Measurements from ENCODE around the gene BABAM2.

The BABAM2 gene

DNA sequence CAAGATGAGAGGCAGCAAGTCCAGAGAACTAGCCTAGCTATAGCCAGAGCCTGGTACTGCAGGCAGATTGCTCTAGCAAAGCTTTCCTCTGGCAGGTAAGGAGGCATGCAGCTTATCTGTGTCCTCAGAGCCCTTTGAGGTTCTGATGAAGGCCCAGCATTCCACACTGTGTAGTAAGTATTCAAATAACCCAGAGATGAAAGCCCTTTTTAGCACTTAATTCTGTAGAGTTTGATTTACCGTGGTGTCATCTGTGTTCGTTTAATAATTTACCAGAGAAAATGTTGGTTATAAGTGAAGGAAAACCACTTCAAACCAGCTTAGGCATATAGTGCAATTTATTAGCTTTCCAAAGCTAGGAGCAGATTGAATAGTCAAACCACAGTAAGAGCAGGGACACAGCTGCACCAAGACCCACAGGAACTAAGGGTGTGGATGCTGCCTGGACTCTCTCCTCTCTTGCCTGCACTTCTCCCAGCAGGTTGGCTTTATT is 226.6 kb downstream of the BABAM2 start:
- DNase-seq (ENCODE audit: extremely low spot score), result no peak
- ChIA-PET POLR2A (no interaction called here), CTCF (no interaction called here)
- no peak for TF ChIP-seq NFRKB (IDR thresholded peaks at IDR 0.05)
- no peak for TF ChIP-seq L3MBTL2 (conservative IDR thresholded peaks at IDR 0.05)
- no peak for TF ChIP-seq CTBP1 (IDR thresholded peaks at IDR 0.05; ENCODE audit: borderline replicate concordance)
- no peak for TF ChIP-seq SP1 (IDR thresholded peaks at IDR 0.05)
- no peak for TF ChIP-seq FOXM1 (IDR thresholded peaks at IDR 0.05; ENCODE audit: borderline replicate concordance)
- no peak for TF ChIP-seq BHLHE40 (IDR thresholded peaks at IDR 0.05; ENCODE audit: borderline replicate concordance)
- no peak for TF ChIP-seq FOXK2 (IDR thresholded peaks at IDR 0.05)
- no peak for TF ChIP-seq TARDBP (IDR thresholded peaks at IDR 0.05)
- TF ChIP-seq LEF1 (IDR thresholded peaks at IDR 0.05; ENCODE audit: borderline replicate concordance), result no peak
- TF ChIP-seq FOXA1 (IDR thresholded peaks at IDR 0.05), result no peak
- TF ChIP-seq SUZ12 (IDR thresholded peaks at IDR 0.05), result no peak
- TF ChIP-seq ZNF384 (IDR thresholded peaks at IDR 0.05), result no peak
- no peak for TF ChIP-seq ARNT (IDR thresholded peaks at IDR 0.05)
- no peak for TF ChIP-seq ELF4 (IDR thresholded peaks at IDR 0.05)
- TF ChIP-seq, protein P1, sequence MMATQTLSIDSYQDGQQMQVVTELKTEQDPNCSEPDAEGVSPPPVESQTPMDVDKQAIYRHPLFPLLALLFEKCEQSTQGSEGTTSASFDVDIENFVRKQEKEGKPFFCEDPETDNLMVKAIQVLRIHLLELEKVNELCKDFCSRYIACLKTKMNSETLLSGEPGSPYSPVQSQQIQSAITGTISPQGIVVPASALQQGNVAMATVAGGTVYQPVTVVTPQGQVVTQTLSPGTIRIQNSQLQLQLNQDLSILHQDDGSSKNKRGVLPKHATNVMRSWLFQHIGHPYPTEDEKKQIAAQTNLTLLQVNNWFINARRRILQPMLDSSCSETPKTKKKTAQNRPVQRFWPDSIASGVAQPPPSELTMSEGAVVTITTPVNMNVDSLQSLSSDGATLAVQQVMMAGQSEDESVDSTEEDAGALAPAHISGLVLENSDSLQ (IDR thresholded peaks at IDR 0.05), result no peak
- no peak for TF ChIP-seq HDGF (IDR thresholded peaks at IDR 0.05; ENCODE audit: borderline replicate concordance)

GRCh38 chr2:28119631-28120030 is 229.1 kb downstream of the BABAM2 start:
- ChIA-PET CTCF (no interaction called here), POLR2A (no interaction called here)
- TF ChIP-seq ARNT (IDR thresholded peaks at IDR 0.05) (no peak), LEF1 (IDR thresholded peaks at IDR 0.05; ENCODE audit: borderline replicate concordance) (no peak), ELF4 (IDR thresholded peaks at IDR 0.05) (no peak), FOXK2 (IDR thresholded peaks at IDR 0.05) (no peak), NFRKB (IDR thresholded peaks at IDR 0.05) (no peak), FOXA1 (IDR thresholded peaks at IDR 0.05) (no peak), FOXM1 (IDR thresholded peaks at IDR 0.05; ENCODE audit: borderline replicate concordance) (no peak)
- no peak for DNase-seq (ENCODE audit: extremely low spot score)

- ChIA-PET POLR2A (no interaction called here), CTCF (no interaction called here)
- no peak for DNase-seq (ENCODE audit: extremely low spot score)
- no peak for TF ChIP-seq LEF1 (IDR thresholded peaks at IDR 0.05; ENCODE audit: borderline replicate concordance)
- TF ChIP-seq CTBP1 (IDR thresholded peaks at IDR 0.05; ENCODE audit: borderline replicate concordance), result no peak
- TF ChIP-seq, protein P1 (IDR thresholded peaks at IDR 0.05), result no peak
- TF ChIP-seq FOXA1 (IDR thresholded peaks at IDR 0.05), result no peak
- TF ChIP-seq SP1 (IDR thresholded peaks at IDR 0.05), result no peak
Measured at GRCh38 chr2:28128281-28128950, 237.9 kb downstream of the BABAM2 start.

- DNase-seq (ENCODE audit: extremely low spot score), result no peak
- ChIA-PET CTCF (no interaction called here), POLR2A (no interaction called here)
- TF ChIP-seq FOXM1 (IDR thresholded peaks at IDR 0.05; ENCODE audit: borderline replicate concordance), result no peak
- TF ChIP-seq ARNT (IDR thresholded peaks at IDR 0.05), result no peak
- TF ChIP-seq CTBP1 (IDR thresholded peaks at IDR 0.05; ENCODE audit: borderline replicate concordance), result no peak
- TF ChIP-seq ZNF384 (IDR thresholded peaks at IDR 0.05), result no peak
- TF ChIP-seq ELF4 (IDR thresholded peaks at IDR 0.05), result no peak
- TF ChIP-seq, protein P1 (IDR thresholded peaks at IDR 0.05), result no peak
- TF ChIP-seq FOXK2 (IDR thresholded peaks at IDR 0.05), result no peak
- TF ChIP-seq FOXA1 (IDR thresholded peaks at IDR 0.05), result no peak
- TF ChIP-seq BHLHE40 (IDR thresholded peaks at IDR 0.05; ENCODE audit: borderline replicate concordance), result no peak
- TF ChIP-seq L3MBTL2 (conservative IDR thresholded peaks at IDR 0.05), result no peak
- TF ChIP-seq NFRKB (IDR thresholded peaks at IDR 0.05), result no peak
- no peak for TF ChIP-seq SP1 (IDR thresholded peaks at IDR 0.05)
- TF ChIP-seq LEF1 (IDR thresholded peaks at IDR 0.05; ENCODE audit: borderline replicate concordance), result no peak
Measured at GRCh38 chr2:28129955-28130695, 239.6 kb downstream of the BABAM2 start.

GRCh38 chr2:28133778-28134177 is 243.2 kb downstream of the BABAM2 start:
- CTCF ChIA-PET, result no interaction called here
- TF ChIP-seq FOXK2 (IDR thresholded peaks at IDR 0.05), result no peak
- no peak for TF ChIP-seq ZNF384 (IDR thresholded peaks at IDR 0.05)
- TF ChIP-seq SUZ12 (IDR thresholded peaks at IDR 0.05), result no peak
- TF ChIP-seq FOXM1 (IDR thresholded peaks at IDR 0.05; ENCODE audit: borderline replicate concordance), result no peak
- no peak for TF ChIP-seq NFRKB (IDR thresholded peaks at IDR 0.05)
- no peak for TF ChIP-seq LEF1 (IDR thresholded peaks at IDR 0.05; ENCODE audit: borderline replicate concordance)
- TF ChIP-seq ELF4 (IDR thresholded peaks at IDR 0.05), result no peak
- TF ChIP-seq TARDBP (IDR thresholded peaks at IDR 0.05), result no peak
- TF ChIP-seq BHLHE40 (IDR thresholded peaks at IDR 0.05; ENCODE audit: borderline replicate concordance), result no peak
- TF ChIP-seq FOXA1 (IDR thresholded peaks at IDR 0.05), result no peak
- no peak for TF ChIP-seq HDGF (IDR thresholded peaks at IDR 0.05; ENCODE audit: borderline replicate concordance)
- no peak for TF ChIP-seq L3MBTL2 (conservative IDR thresholded peaks at IDR 0.05)
- TF ChIP-seq, protein P1 (IDR thresholded peaks at IDR 0.05), result no peak
- TF ChIP-seq ARNT (IDR thresholded peaks at IDR 0.05), result no peak
- POLR2A ChIA-PET, result no interaction called here
- no peak for DNase-seq (ENCODE audit: extremely low spot score)

Data from HEK293T (cell line).